Testis (tissue), 3 donors: ENCODE results near the gene FGF12. TPM values are rescaled to one million over a fixed set of nuclear protein-coding genes. Genes with fewer than 3 reads are reported as not detected.

Source experiments
- DNase-seq: peaks from one replicate; pipeline ENCODE4 v3.0.0-alpha.2; 2019
- H3K27ac ChIP-seq, 2 donors: fragments of 200-600 bp; sonication (generic); one replicate each; pipeline ENCODE4 v1.5.1; 2019
- H3K27me3 ChIP-seq: fragments of 200-600 bp; sonication (generic); one replicate; pipeline ENCODE4 v1.5.1; 2019
- H3K36me3 ChIP-seq: fragments of 200-600 bp; sonication (generic); one replicate; pipeline ENCODE4 v1.5.1; 2017; ENCODE audit warnings: low read depth; ENCODE audit errors: missing control alignments
- H3K4me1 ChIP-seq: fragments of 200-600 bp; sonication (generic); one replicate; pipeline ENCODE4 v1.5.1; 2019
- H3K4me3 ChIP-seq, 2 donors: fragments of 200-600 bp; sonication (generic); one replicate each; pipeline ENCODE4 v1.5.1; 2017 to 2019
- H3K9me3 ChIP-seq: fragments of 200-600 bp; sonication (generic); one replicate; pipeline ENCODE4 v1.5.1; 2017
- CTCF ChIP-seq, 3 experiments: fragments of 450-650 bp in 2 of 3; fragments of 200-600 bp in 1 of 3; sonication (generic) in 1 of 3; IDR thresholded peaks; one replicate each; pipeline ENCODE4 v1.5.1; 2016 to 2019; ENCODE audit warnings: antibody characterized with exemption in 3 of 3, mild to moderate bottlenecking in 2 of 3, moderate library complexity in 1 of 3
- POLR2A ChIP-seq: fragments of 450-650 bp; IDR thresholded peaks from one replicate; pipeline ENCODE4 v1.6.1; 2017; ENCODE audit warnings: antibody characterized with exemption, mild to moderate bottlenecking, moderate library complexity
- WGBS, 2 donors: methylation state at CpG; one replicate each; pipeline ENCODE4 v1.1.5; 2018; 5-methylcytosine and 5-hydroxymethylcytosine counted together
- intact Hi-C: fragments of 100-400 bp; cut with DNase I; formaldehyde crosslinking; loops from one replicate; pipeline ENCODE4 v1.15.1; 2023; ENCODE audit warnings: low total_unique reads
- polyA plus RNA-seq: library from polyadenylated mRNA; stranded (reverse); fragments of 350-450 nt; fragmentation: Illumina TruSeq; extraction: RNeasy Lipid Tissue Mini Kit (QIAGEN cat#74804); gene quantifications from one replicate; pipeline ENCODE4 v1.2.3, GENCODE V29; 2014; ENCODE audit warnings: low read depth, low replicate concordance; ENCODE audit not compliant: insufficient read depth
- total RNA-seq, 2 donors: library from RNA; depleted of rRNA; stranded (reverse); fragments of >200 nt; gene quantifications; one replicate each; pipeline ENCODE4 v1.2.3, GENCODE V29; 2016

FGF12 gene
- total and polyA plus RNA-seq, 3 donors from 2014 or later = 2.3 to 3.3 (median 3.0) TPM

GRCh38 chr3:192651836-192652512 is 75.4 kb downstream of the FGF12 start:
- no peak for TF ChIP-seq POLR2A
- TF ChIP-seq CTCF (IDR thresholded peaks at IDR 0.05) = no peak
- H3K4me3 ChIP-seq = no peak overlapping the region
- WGBS, 2 donors = 84% methylated on average over 6 of the region's 6 CpGs

GRCh38 chr3:192645437-192645836 is 81.9 kb downstream of the FGF12 start:
- Histone ChIP-seq H3K9me3 (no peaks in the 10 kb centered on the region), H3K27me3 (no peaks in the 10 kb centered on the region), H3K27ac (no peak overlapping the region), H3K4me1 (no peaks in the 10 kb centered on the region), H3K36me3 (no peaks in the 10 kb centered on the region), H3K4me3 (no peak overlapping the region)
- intact Hi-C loops = no loop called here
- no peak for DNase-seq
- 32 to 84% methylated on average over 1 of the region's 1 CpG for WGBS, 2 donors
- TF ChIP-seq POLR2A = no peak
- no peak for TF ChIP-seq CTCF (IDR thresholded peaks at IDR 0.05)

More at GRCh38 chr3:192651836-192652512, 75.4 kb downstream of the FGF12 start:
- intact Hi-C loops = no loop called here
- no peaks in the 10 kb centered on the region for H3K36me3 ChIP-seq
- H3K27ac ChIP-seq = no peak overlapping the region
- DNase-seq = no peak
- no peaks in the 10 kb centered on the region for H3K4me1 ChIP-seq
- H3K9me3 ChIP-seq = no peaks in the 10 kb centered on the region
- H3K27me3 ChIP-seq = no peaks in the 10 kb centered on the region

- no peaks in the 10 kb centered on the region for H3K9me3 ChIP-seq
- no peak for DNase-seq
- no peak for TF ChIP-seq CTCF (IDR thresholded peaks at IDR 0.05)
- TF ChIP-seq POLR2A = no peak
- 72 to 78% methylated on average over 5 of the region's 5 CpGs for WGBS, 2 donors
- H3K4me3 ChIP-seq = no peak overlapping the region
- intact Hi-C loops = no loop called here
- H3K36me3 ChIP-seq = no peaks in the 10 kb centered on the region
- no peaks in the 10 kb centered on the region for H3K27me3 ChIP-seq
- no peaks in the 10 kb centered on the region for H3K4me1 ChIP-seq
- no peak overlapping the region for H3K27ac ChIP-seq
These were observed 84.7 kb downstream of the FGF12 start for GRCh38 chr3:192642651-192643050.

DNA sequence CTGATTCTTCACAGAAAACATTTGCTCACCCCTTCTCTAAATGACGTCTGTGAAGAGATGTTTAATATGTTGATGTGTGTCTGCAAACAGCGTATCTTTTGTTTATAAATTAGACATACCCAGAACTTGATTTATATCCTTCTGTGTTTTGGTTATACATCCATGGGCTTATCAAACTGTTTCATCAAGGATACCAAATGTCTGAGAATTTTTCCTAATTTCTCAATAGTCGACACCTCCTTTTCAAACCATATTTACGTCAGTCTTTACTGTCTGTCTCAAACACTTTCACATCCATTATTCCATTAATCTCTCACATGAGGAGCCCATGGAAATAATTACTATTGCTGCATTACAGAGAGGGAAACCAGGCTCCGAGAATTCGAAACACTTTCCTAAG is 85.4 kb downstream of the FGF12 start:
- H3K4me1 ChIP-seq = no peaks in the 10 kb centered on the region
- intact Hi-C loops = no loop called here
- TF ChIP-seq CTCF (IDR thresholded peaks at IDR 0.05) (no peak), POLR2A (no peak)
- no peak overlapping the region for H3K27ac ChIP-seq
- no peak overlapping the region for H3K4me3 ChIP-seq
- no peak for DNase-seq
- no peaks in the 10 kb centered on the region for H3K27me3 ChIP-seq
- H3K9me3 ChIP-seq = no peaks in the 10 kb centered on the region
- WGBS, 2 donors = 55 to 67% methylated on average over 6 of the region's 6 CpGs
- no peaks in the 10 kb centered on the region for H3K36me3 ChIP-seq

- intact Hi-C loops = no loop called here
- no peak for DNase-seq
- Histone ChIP-seq H3K4me1 (no peaks in the 10 kb centered on the region), H3K27ac (no peak overlapping the region), H3K9me3 (no peaks in the 10 kb centered on the region), H3K27me3 (no peaks in the 10 kb centered on the region), H3K4me3 (no peak overlapping the region), H3K36me3 (no peaks in the 10 kb centered on the region)
- 74 to 79% methylated on average over 2 of the region's 2 CpGs for WGBS, 2 donors
- TF ChIP-seq POLR2A (no peak), CTCF (IDR thresholded peaks at IDR 0.05) (no peak)
These were observed 87.4 kb downstream of the FGF12 start for GRCh38 chr3:192639987-192640386.
